Heart right ventricle (tissue), 16 donors: Measurements from ENCODE around the gene ARHGEF39. TPM values are rescaled to one million over a fixed set of nuclear protein-coding genes. Genes with fewer than 3 reads are reported as not detected.

Source experiments
- ATAC-seq, 8 donors: fragments of 200-7000 bp; cut with Tn5 transposase; one replicate each; pipeline ENCODE4 v1.9.1; 2020; ENCODE audit warnings: mild to moderate bottlenecking in 8 of 8, moderate library complexity in 8 of 8, moderate number of reproducible peaks in 1 of 8
- DNase-seq, 2 donors: peaks; one replicate each; pipeline ENCODE4 v3.0.0-alpha.2; 2020
- H3K27ac ChIP-seq, 10 donors: fragments of 200-600 bp; sonication (generic) in 2 of 10; one replicate each; pipeline versions ENCODE4 v1.5.0 to v1.8.0; 2020 to 2022; ENCODE audit warnings: mild to moderate bottlenecking in 3 of 10
- H3K27me3 ChIP-seq, 7 donors: fragments of 200-600 bp; one replicate each; pipeline ENCODE4 v1.8.0; 2021 to 2022; ENCODE audit warnings: mild to moderate bottlenecking in 2 of 7
- H3K36me3 ChIP-seq, 9 donors: fragments of 200-600 bp; sonication (generic) in 1 of 9; one replicate each; pipeline versions ENCODE4 v1.5.0 to v1.8.0; 2020 to 2022; ENCODE audit warnings: mild to moderate bottlenecking in 2 of 9
- H3K4me1 ChIP-seq, 9 donors: fragments of 200-600 bp; sonication (generic) in 1 of 9; one replicate each; pipeline versions ENCODE4 v1.5.0 to v1.8.0; 2020 to 2022; ENCODE audit warnings: mild to moderate bottlenecking in 4 of 9
- H3K4me3 ChIP-seq, 10 donors: fragments of 200-600 bp; sonication (generic) in 2 of 10; one replicate each; pipeline versions ENCODE4 v1.5.0 to v1.8.0; 2020 to 2022; ENCODE audit warnings: mild to moderate bottlenecking in 7 of 10, moderate library complexity in 2 of 10
- H3K9me3 ChIP-seq, 11 donors: fragments of 200-600 bp in 10 of 11; sonication (generic) in 2 of 11; one replicate each; pipeline versions ENCODE4 v1.5.0 to v1.8.0; 2013 to 2022; ENCODE audit warnings: mild to moderate bottlenecking in 2 of 11, control low read depth in 1 of 11, moderate library complexity in 1 of 11
- CTCF ChIP-seq, 9 donors: fragments of 200-600 bp; sonication (generic) in 2 of 9; IDR thresholded peaks; one replicate each; pipeline versions ENCODE4 v1.5.0 to v1.8.0; 2021 to 2022; ENCODE audit warnings: antibody characterized with exemption in 9 of 9, mild to moderate bottlenecking in 5 of 9, moderate library complexity in 1 of 9
- WGBS, 2 donors: extraction: QIAGEN DNeasy Blood & Tissue Kit; methylation state at CpG; one replicate each; pipeline ENCODE4 v1.1.7; 2013; ENCODE audit warnings: inconsistent platforms in 1 of 2; 5-methylcytosine and 5-hydroxymethylcytosine counted together
- intact Hi-C, 10 donors: fragments of 100-400 bp; cut with DNase I; formaldehyde crosslinking; loops; one replicate each; pipeline versions ENCODE4 v1.11.1 to v1.14.2; 2022
- polyA plus RNA-seq, 2 donors: library from polyadenylated mRNA; stranded (reverse); fragments of 200-250 nt; gene quantifications; one replicate each; pipeline ENCODE4 v1.2.3, GENCODE V29; 2013
- total RNA-seq, 10 donors: library from RNA; stranded (reverse); fragmentation: NEBNext Ultra II Directional in 3 of 10; extraction: Animal tissue kit (Norgen Biotek cat#: 25700) in 3 of 10; gene quantifications; one replicate each; pipeline versions ENCODE4 v1.2.1 to v1.2.4, GENCODE V29; 2021 to 2023
- donor health status: Arrhythmogenic right ventricular cardiomyopathy.
- donor health status: ischemic (EF 13 %, LVEDD 7.1; RV severe dilation, severe dysfunction).
- donor health status: healthy with polysubstance abuse.
- donor health status: DM: no; HTN: yes; CAD: no.
- donor health status: DM: no; HTN: no; CAD: no.
- donor health status: ischemic (EF 25% LVEDD 6.9; RV normal size, moderate dysfunction).
- donor health status: ischemic (EF 25% LVEDD 5.7; RV mildly dilated, moderate dysfunction).
- donor health status: healthy.
- donor health status: DM: yes; HTN: yes; CAD: no.
- donor health status: Ischemic cardiomyopathy.
- donor health status: ischemic (EF 35%, LVEDD 5.7; RV mildly dilated, moderate dysfunction).
- donor health status: nonischemic (EF 11% LVEDD 7.7; RV severe dilation, severe dysfunction).
- donor health status: DM: yes; HTN: yes; CAD: no.
- donor health status: PGD.
- donor health status: ischemic (EF 29% LVEDD 5.4; RV normal size, mild dysfunction).
- donor health status: nonischemic (EF 23%, LVEDD 6.1; RV moderate dilation, normal function).

ARHGEF39 gene
- total and polyA plus RNA-seq, 12 donors, result 0.09 to 1.3 (median 0.33) TPM; not detected in 2

- intact Hi-C loops, result loop anchor here in 7 of 10 donors (1.0 to 10.0 kb wide), 11 partner anchors 35 to 248 kb away; partner anchors contain the start of genes SPAG8 (in 3 of the 7), HINT2 (in 2 of the 7), CREB3 (in 1 of the 7) and FAM221B (in 1 of the 7)
- peak overlapping the region; percentile 73 to 99 (median 98) for H3K27ac ChIP-seq
- peak; percentile 1 to 25 (median 5) for ATAC-seq
- no peaks in the 10 kb centered on the region for H3K9me3 ChIP-seq
- peak overlapping the region in 9 of 10 donors; percentile 20 to 96 (median 73) for H3K4me3 ChIP-seq
- WGBS, 2 donors, result 22 to 32% methylated on average over 25 of the region's 25 CpGs
- H3K36me3 ChIP-seq, result peaks cover 0 to 23% (median 9%) of the 10 kb centered on the region in 9 donors
- TF ChIP-seq CTCF (IDR thresholded peaks at IDR 0.05), result no peak
- H3K4me1 ChIP-seq, result peaks cover 0 to 56% (median 32%) of the 10 kb centered on the region in 9 donors
- no peaks in the 10 kb centered on the region for H3K27me3 ChIP-seq
- DNase-seq, result no peak
Measured at GRCh38 chr9:35656831-35657545, 8.0 kb downstream of the ARHGEF39 start.

GRCh38 chr9:35656348-35656747, 8.6 kb downstream of the ARHGEF39 start:
- DNase-seq (no peak), ATAC-seq (no peak)
- WGBS, 2 donors, result 86% methylated on average over 17 of the region's 17 CpGs
- peaks cover 0 to 53% (median 26%) of the 10 kb centered on the region in 9 donors for H3K4me1 ChIP-seq
- no peaks in the 10 kb centered on the region for H3K27me3 ChIP-seq
- H3K9me3 ChIP-seq, result no peaks in the 10 kb centered on the region
- peaks cover 0 to 19% (median 9%) of the 10 kb centered on the region in 9 donors for H3K36me3 ChIP-seq
- H3K27ac ChIP-seq, result peak overlapping the region in 1 of 10 donors; percentile 99
- no peak overlapping the region for H3K4me3 ChIP-seq
- no peak for TF ChIP-seq CTCF (IDR thresholded peaks at IDR 0.05)
- intact Hi-C loops, result loop anchor here in 7 of 10 donors (5.0 to 10.0 kb wide), 10 partner anchors 36 to 248 kb away; partner anchors contain the start of genes SPAG8 (in 3 of the 7), HINT2 (in 2 of the 7), CREB3 (in 1 of the 7) and FAM221B (in 1 of the 7)

GRCh38 chr9:35653611-35654010, 11.4 kb downstream of the ARHGEF39 start:
- intact Hi-C loops, result loop anchor here in 5 of 10 donors (5.0 to 10.0 kb wide), 5 partner anchors 44 to 251 kb away; partner anchors contain the start of genes HINT2 (in 2 of the 5), SPAG8 (in 2 of the 5), CREB3 (in 1 of the 5) and HRCT1 (in 1 of the 5)
- H3K36me3 ChIP-seq, result no peaks in the 10 kb centered on the region
- no peaks in the 10 kb centered on the region for H3K9me3 ChIP-seq
- TF ChIP-seq CTCF (IDR thresholded peaks at IDR 0.05), result no peak
- ATAC-seq (no peak), DNase-seq (no peak)
- H3K27me3 ChIP-seq, result no peaks in the 10 kb centered on the region
- H3K27ac ChIP-seq, result peak overlapping the region in 1 of 10 donors; percentile 59
- H3K4me3 ChIP-seq, result no peak overlapping the region
- peaks cover 0 to 47% (median 7%) of the 10 kb centered on the region in 9 donors for H3K4me1 ChIP-seq
- WGBS, 2 donors, result 92% methylated on average over 2 of the region's 2 CpGs

GRCh38 chr9:35652829-35653209, 12.2 kb downstream of the ARHGEF39 start:
- intact Hi-C loops, result loop anchor here in 5 of 10 donors (5.0 to 10.0 kb wide), 5 partner anchors 44 to 252 kb away; partner anchors contain the start of genes HINT2 (in 2 of the 5), SPAG8 (in 2 of the 5), CREB3 (in 1 of the 5) and HRCT1 (in 1 of the 5)
- Histone ChIP-seq H3K27ac (peak overlapping the region in 1 of 10 donors; percentile 59), H3K36me3 (no peaks in the 10 kb centered on the region), H3K4me1 (peaks cover 0 to 55% (median 7%) of the 10 kb centered on the region in 9 donors), H3K27me3 (no peaks in the 10 kb centered on the region), H3K9me3 (no peaks in the 10 kb centered on the region), H3K4me3 (no peak overlapping the region)
- DNase-seq (no peak), ATAC-seq (no peak)
- 91 to 95% methylated on average over 8 of the region's 8 CpGs for WGBS, 2 donors
- TF ChIP-seq CTCF (IDR thresholded peaks at IDR 0.05), result no peak
